HCT116 (cell line): ENCODE data around the gene METTL26. TPM values are rescaled to one million over a fixed set of nuclear protein-coding genes. Genes with fewer than 3 reads are reported as not detected.

Experiments
- ATAC-seq: fragments of 200-7000 bp; cut with Tn5 transposase; 2 replicates; pipeline ENCODE4 v1.9.1; 2020; ENCODE audit warnings: mild to moderate bottlenecking, moderate library complexity
- BruUV-seq: library from RNA; stranded (reverse); fragments of 400-500 nt; replicated peaks from 2 replicates; lab custom pipeline; 2021; lab: Mats Ljungman, UMichigan
- CTCF ChIA-PET: fragments of 300-600 bp; sonication (Branson Sonifier 250); formaldehyde crosslinking; loops from one replicate; lab custom pipeline; 2021; ENCODE audit warnings: antibody characterized with exemption; lab: Charles Lee
- POLR2A ChIA-PET: fragments of 300-600, 350-600 bp; sonication (Branson Sonifier 250); formaldehyde crosslinking; loops from one replicate; lab custom pipeline; 2021; ENCODE audit warnings: antibody characterized with exemption; lab: Charles Lee
- RAD21 ChIA-PET, 2 experiments: fragments of 300-600 bp; sonication (Branson Sonifier 250); formaldehyde crosslinking; loops; one replicate each; lab custom pipeline; 2023; ENCODE audit warnings: low total read pairs in 2 of 2; ENCODE audit not compliant: uncharacterized antibody in 2 of 2, unreplicated experiment in 2 of 2, low non-redundant PET in 1 of 2; lab: Charles Lee
- DNase-seq: peaks from one replicate; pipeline ENCODE4 v3.0.0-alpha.2; 2010; ENCODE audit warnings: low read depth, low spot score
- H2AFZ ChIP-seq: fragments of 200-600 bp; shearing (Covaris generic), sonication (generic); 2 replicates; pipeline ENCODE4 v1.6.1; 2017; ENCODE audit warnings: low read depth, mixed run types, mixed read lengths, antibody characterized with exemption, low read length; ENCODE audit not compliant: poor library complexity, severe bottlenecking
- H3K27ac ChIP-seq: 2 replicates; pipeline ENCODE4 v1.5.1; 2012; ENCODE audit warnings: low read depth, low read length
- H3K27me3 ChIP-seq: fragments of 200-600 bp; sonication (generic); 2 replicates; pipeline ENCODE4 v1.6.1; 2016; ENCODE audit warnings: mixed run types, low read length, mixed read lengths; ENCODE audit not compliant: insufficient read depth
- H3K36me3 ChIP-seq, 2 experiments: fragments of 200-500 bp in 1 of 2; fragments of 200-600 bp in 1 of 2; sonication (Bioruptor generic) in 1 of 2; sonication (generic) in 1 of 2; 2 replicates each; pipeline versions ENCODE4 v1.5.1 to v1.6.1; 2014 to 2016; ENCODE audit warnings: low read length in 2 of 2, inconsistent platforms in 1 of 2, mixed read lengths in 1 of 2, mixed run types in 1 of 2; ENCODE audit not compliant: insufficient read depth in 2 of 2, control insufficient read depth in 1 of 2
- H3K4me1 ChIP-seq, 2 experiments: fragments of 200-600 bp in 1 of 2; sonication (generic) in 1 of 2; 2 replicates each; pipeline versions ENCODE4 v1.5.1 to v1.6.1; 2012 to 2017; ENCODE audit warnings: low read length in 2 of 2, inconsistent platforms in 1 of 2, mild to moderate bottlenecking in 1 of 2, mixed read lengths in 1 of 2, mixed run types in 1 of 2, moderate library complexity in 1 of 2; ENCODE audit not compliant: insufficient read depth in 2 of 2, control insufficient read depth in 1 of 2
- H3K4me2 ChIP-seq: fragments of 200-600 bp; sonication (generic); 2 replicates; pipeline ENCODE4 v1.6.1; 2017; ENCODE audit warnings: mixed run types, low read length, mixed read lengths
- H3K4me3 ChIP-seq, 2 experiments: fragments of 200-600 bp in 1 of 2; sonication (generic) in 1 of 2; replicated peaks in 1 of 2; 2 replicates each; pipeline ENCODE4 v1.5.1; 2011 to 2016; ENCODE audit warnings: low read length in 2 of 2, control low read depth in 1 of 2, low read depth in 1 of 2, mild to moderate bottlenecking in 1 of 2, mixed read lengths in 1 of 2, mixed run types in 1 of 2
- H3K79me2 ChIP-seq: fragments of 200-600 bp; sonication (generic); 2 replicates; pipeline ENCODE4 v1.6.1; 2017; ENCODE audit warnings: mild to moderate bottlenecking, mixed run types, low read length, moderate library complexity, mixed read lengths; ENCODE audit not compliant: insufficient read depth
- H3K9ac ChIP-seq: fragments of 200-600 bp; sonication (generic); 2 replicates; pipeline ENCODE4 v1.6.1; 2016; ENCODE audit warnings: low read length, mixed read lengths
- H3K9me2 ChIP-seq: fragments of 200-600 bp; sonication (generic), shearing (Covaris generic); 2 replicates; pipeline ENCODE4 v1.6.1; 2017; ENCODE audit warnings: mixed run types, mild to moderate bottlenecking, moderate library complexity; ENCODE audit not compliant: insufficient read depth
- H3K9me3 ChIP-seq, 2 experiments: fragments of 200-500 bp in 1 of 2; fragments of 200-600 bp in 1 of 2; sonication (Bioruptor generic) in 1 of 2; sonication (generic) in 1 of 2; 2 replicates each; pipeline ENCODE4 v1.6.1; 2014 to 2017; ENCODE audit warnings: low read length in 2 of 2, mixed read lengths in 2 of 2, inconsistent platforms in 1 of 2, low read depth in 1 of 2, mild to moderate bottlenecking in 1 of 2, mixed run types in 1 of 2, moderate library complexity in 1 of 2; ENCODE audit not compliant: control insufficient read depth in 1 of 2, insufficient read depth in 1 of 2
- H4K20me1 ChIP-seq: fragments of 200-600 bp; sonication (generic), shearing (Covaris generic); 2 replicates; pipeline ENCODE4 v1.6.1; 2017; ENCODE audit warnings: mixed run types, mild to moderate bottlenecking, moderate library complexity; ENCODE audit not compliant: insufficient read depth
- POLR2A ChIP-seq: IDR thresholded peaks from 2 replicates; pipeline ENCODE4 v1.7.0; 2011; ENCODE audit warnings: borderline replicate concordance; ENCODE audit not compliant: insufficient read depth, insufficient read length; ENCODE audit errors: extremely low read depth
- POLR2AphosphoS5 ChIP-seq: IDR thresholded peaks from 2 replicates; pipeline ENCODE4 v1.6.1; 2011; ENCODE audit warnings: mild to moderate bottlenecking, low read depth, low read length, moderate library complexity
- RAD21 ChIP-seq: IDR thresholded peaks from 2 replicates; pipeline ENCODE4 v1.6.1; 2012; ENCODE audit warnings: low read depth, mild to moderate bottlenecking
- YY1 ChIP-seq: IDR thresholded peaks from 2 replicates; pipeline ENCODE4 v1.6.1; 2011; ENCODE audit warnings: low read length, low read depth, moderate library complexity, mild to moderate bottlenecking; ENCODE audit not compliant: insufficient replicate concordance; ENCODE audit errors: extremely low read depth
- ZNF274 ChIP-seq: fragments of 200-500 bp; sonication (Bioruptor generic); IDR thresholded peaks from 2 replicates; pipeline ENCODE4 v1.6.1; 2014; ENCODE audit warnings: mild to moderate bottlenecking, low read depth, low read length, inconsistent platforms
- intact Hi-C: fragments of 100-400 bp; cut with micrococcal nuclease; formaldehyde crosslinking; loops from 2 replicates; pipeline ENCODE4 v1.10.0; 2022
- total RNA-seq: library from RNA; stranded (reverse); gene quantifications from one replicate; pipeline ENCODE4 v1.2.1, GENCODE V29; 2021; ENCODE audit not compliant: unreplicated experiment

The METTL26 gene
- total RNA-seq, 1 experiment from 2014 or later = 85.7 TPM

DNA sequence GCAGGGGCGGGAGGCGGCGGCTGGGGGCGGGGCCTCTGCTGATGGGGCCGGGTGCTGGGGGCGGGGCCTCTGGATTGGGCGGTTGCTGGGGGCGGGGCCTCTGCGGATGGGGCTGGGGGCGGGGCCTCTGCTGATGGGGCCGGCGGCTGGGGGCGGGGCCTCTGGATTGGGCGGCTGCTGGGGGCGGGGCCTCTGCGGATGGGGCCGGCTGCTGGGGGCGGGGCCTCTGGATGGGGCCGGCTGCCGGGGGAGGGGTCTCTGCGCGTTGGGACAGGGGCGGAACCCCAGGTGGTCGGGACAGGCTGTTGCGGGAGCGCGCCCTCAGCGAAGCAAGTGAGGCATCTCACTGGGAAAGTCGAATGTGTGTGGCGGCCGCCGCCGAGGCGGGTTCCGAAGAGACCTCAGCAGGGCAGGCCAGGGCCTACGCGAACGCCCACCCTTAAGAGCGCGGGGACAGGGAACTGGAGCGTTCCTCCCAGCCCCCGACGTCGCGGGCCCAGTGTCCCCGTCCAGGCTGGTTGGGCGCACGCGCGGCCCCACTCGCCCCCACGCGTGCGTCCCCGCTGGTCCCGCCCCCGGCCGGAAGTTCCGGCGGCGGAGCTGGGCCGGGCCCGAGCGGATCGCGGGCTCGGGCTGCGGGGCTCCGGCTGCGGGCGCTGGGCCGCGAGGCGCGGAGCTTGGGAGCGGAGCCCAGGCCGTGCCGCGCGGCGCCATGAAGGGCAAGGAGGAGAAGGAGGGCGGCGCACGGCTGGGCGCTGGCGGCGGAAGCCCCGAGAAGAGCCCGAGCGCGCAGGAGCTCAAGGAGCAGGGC lies 43.9 kb upstream of the METTL26 start, which contains the start of gene STUB1:
STUB1 (plus strand) TSS at position 597 of the 811 bp plus-strand sequence; CDS start at position 713, 116 bp downstream.
- Histone ChIP-seq H3K9ac (peak within 1 kb of the TSS; percentile 92), H3K27ac (peak within 1 kb of the TSS; percentile 98), H3K9me2 (no peaks in the 10 kb centered on the region), H3K4me1 (peaks cover 11 to 42% of the 10 kb centered on the region in 2 experiments), H3K27me3 (no peaks in the 10 kb centered on the region), H4K20me1 (no peaks in the 10 kb centered on the region), H3K4me2 (peak within 1 kb of the TSS; percentile 97), H2AFZ (no peak within 1 kb of the TSS), H3K79me2 (peaks cover 36% of the 10 kb centered on the region), H3K4me3 (peak within 1 kb of the TSS; percentile 66 to 90), H3K9me3 (no peaks in the 10 kb centered on the region), H3K36me3 (peaks cover 0 to 26% of the 10 kb centered on the region in 2 experiments; a peak in 2 of 4 replicates)
- peak; percentile 16 for TF ChIP-seq POLR2A
- TF ChIP-seq POLR2AphosphoS5 = peak; percentile 75
- no peak for TF ChIP-seq RAD21
- POLR2A ChIA-PET = no interaction called here
- no TSS peak for BruUV-seq
- ATAC-seq (peak; percentile 30), DNase-seq (peak; percentile 48)
- RAD21 ChIA-PET = no interaction called here
- intact Hi-C loops = no loop called here
- CTCF ChIA-PET = interaction anchor here (1.1 kb wide), 1 partner anchor 10 kb away, joined by 3 read pairs; the partner anchor contains the start of gene WDR24

DNA sequence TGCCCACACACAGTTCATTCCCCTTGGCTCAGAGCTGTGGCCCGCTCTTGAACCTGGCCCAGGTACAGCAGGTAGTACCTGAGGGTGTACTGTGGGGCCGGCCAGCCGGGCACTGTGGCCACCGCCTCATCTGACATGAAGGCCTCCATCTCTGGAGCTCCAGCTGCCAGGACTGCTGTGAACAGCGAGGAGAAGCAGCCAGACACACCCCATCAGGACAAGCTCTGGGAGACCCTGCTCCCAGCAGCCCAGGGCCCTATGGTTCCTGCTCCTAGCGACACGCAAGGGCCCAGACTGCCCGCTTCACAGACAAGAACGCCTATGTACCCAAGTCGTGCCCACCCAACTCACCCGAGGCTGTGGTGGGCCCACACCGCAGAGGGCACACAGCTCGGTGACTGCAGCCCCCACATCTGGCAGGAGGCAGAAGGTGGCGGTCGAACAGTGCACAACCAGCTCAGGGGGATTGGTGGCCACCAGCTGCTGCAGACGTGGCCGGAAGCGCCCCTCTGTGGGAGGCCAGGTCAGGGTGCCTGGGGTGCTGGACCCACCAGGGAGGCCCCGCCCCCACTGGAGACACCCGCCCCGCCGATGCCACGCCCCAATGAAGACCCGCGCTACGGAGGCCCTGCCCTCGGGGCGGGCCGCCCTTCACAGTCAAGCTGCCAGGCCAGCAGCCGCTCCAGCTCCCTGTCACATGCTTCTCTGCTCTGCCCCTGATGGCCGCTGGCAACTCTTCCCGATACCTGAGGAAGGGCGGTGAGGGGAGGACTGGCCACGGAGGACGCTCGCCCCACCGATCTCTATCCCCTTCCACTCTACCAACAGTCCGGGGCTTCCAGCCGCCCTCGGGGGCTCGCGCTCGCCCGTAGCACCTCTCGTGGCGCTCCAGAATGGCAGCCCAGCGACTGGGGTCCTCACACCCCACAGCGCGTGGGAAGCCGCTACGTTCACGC lies 43.0 kb upstream of the METTL26 start:
- Histone ChIP-seq H2AFZ (no peak overlapping the region), H3K9ac (peak overlapping the region; percentile 48; the same call in 1 of the 2 replicates), H3K27ac (peak overlapping the region; percentile 75), H3K4me3 (peak overlapping the region; percentile 40 to 52), H3K79me2 (peaks cover 35% of the 10 kb centered on the region), H3K36me3 (peaks cover 0 to 26% of the 10 kb centered on the region in 2 experiments; a peak in 2 of 4 replicates), H3K4me2 (peak overlapping the region; percentile 71), H3K27me3 (no peaks in the 10 kb centered on the region), H3K9me2 (no peaks in the 10 kb centered on the region), H3K9me3 (no peaks in the 10 kb centered on the region), H4K20me1 (no peaks in the 10 kb centered on the region), H3K4me1 (peaks cover 11 to 36% of the 10 kb centered on the region in 2 experiments)
- ChIA-PET POLR2A (interaction anchor here (0.6 kb wide), 1 partner anchor 142 kb away, joined by 4 read pairs; no protein-coding TSS in a partner anchor), RAD21 (no interaction called here), CTCF (interaction anchor here (1.0 kb wide), 1 partner anchor 30 kb away, joined by 5 read pairs; the partner anchor contains the start of gene WDR90)
- ATAC-seq (peak; percentile 26), DNase-seq (no peak)
- intact Hi-C loops = no loop called here
- TF ChIP-seq RAD21 = no peak
- TF ChIP-seq YY1 = no peak
- TF ChIP-seq ZNF274 = no peak
- peak; percentile 41; the same call in 1 of the 2 replicates for TF ChIP-seq POLR2AphosphoS5
- no TSS peak for BruUV-seq
